K562 (cell line): ENCODE data around the gene GSG1. TPM values are rescaled to one million over a fixed set of nuclear protein-coding genes. Genes with fewer than 3 reads are reported as not detected.
A peak's percentile ranks its signal among the peaks of the same experiment; 100 is the strongest.

Experiments used
- ATAC-seq: fragments of 200-7000 bp; cut with Tn5 transposase; 3 replicates; pipeline ENCODE4 v1.9.1; 2020; ENCODE audit warnings: moderate library complexity
- BruUV-seq: library from RNA; stranded (reverse); fragments of 400-500 nt; replicated peaks from 2 replicates; lab custom pipeline; 2021; lab: Mats Ljungman, UMichigan
- CTCF ChIA-PET: fragments of 300-600 bp; formaldehyde crosslinking; extraction: SDS; loops from one replicate; lab custom pipeline; 2021; ENCODE audit warnings: low intra/inter-chr PET ratio; lab: Yijun Ruan, JAX
- POLR2A ChIA-PET: fragments of 300-600, 350-650 bp; sonication (Branson Sonifier 250); formaldehyde crosslinking; extraction: SDS; loops from one replicate; lab custom pipeline; 2021; ENCODE audit warnings: antibody characterized with exemption, inconsistent platforms; lab: Yijun Ruan, JAX
- DNase-seq, 4 experiments: peaks; one replicate each; pipeline versions ENCODE4 v3.0.0 to v3.0.0-alpha.2; 2011 to 2018; ENCODE audit warnings: low spot score in 3 of 4, mixed read lengths in 3 of 4; ENCODE audit errors: extremely low read depth in 1 of 4
- FAIRE-seq: peaks from 2 replicates; lab custom pipeline; 2011; peaks lifted over from hg19 to GRCh38; lab: Jason Lieb, UNC
- H2AFZ ChIP-seq: 2 replicates; pipeline ENCODE4 v1.6.0; 2011; ENCODE audit warnings: low read depth, low read length, control low read depth, inconsistent platforms
- H3K27ac ChIP-seq: fragments of 200-600 bp; 3 replicates; pipeline ENCODE4 v1.8.0; 2011; ENCODE audit warnings: low read depth, mild to moderate bottlenecking, control low read depth, inconsistent platforms, low read length, moderate library complexity, mixed read lengths; ENCODE audit errors: extremely low read depth
- H3K27me3 ChIP-seq, 2 experiments: fragments of 300-600 bp in 1 of 2; 2 replicates in 1 of 2; 3 replicates in 1 of 2; pipeline versions ENCODE4 v1.6.0 to v1.8.0; 2011; ENCODE audit warnings: inconsistent platforms in 2 of 2, low read length in 2 of 2, mild to moderate bottlenecking in 1 of 2, mixed read lengths in 1 of 2, moderate library complexity in 1 of 2; ENCODE audit not compliant: control insufficient read depth in 2 of 2, insufficient read depth in 2 of 2
- H3K36me3 ChIP-seq: fragments of 300-600 bp; 3 replicates; pipeline ENCODE4 v1.8.0; 2011; ENCODE audit warnings: mild to moderate bottlenecking, low read length, inconsistent platforms; ENCODE audit not compliant: control insufficient read depth, insufficient read depth
- H3K4me1 ChIP-seq, 2 experiments: fragments of 200-600 bp in 1 of 2; replicated peaks in 1 of 2; 2 replicates in 1 of 2; 3 replicates in 1 of 2; pipeline versions ENCODE4 v1.5.1 to v1.8.0; 2011; ENCODE audit warnings: inconsistent platforms in 2 of 2, low read length in 2 of 2, mild to moderate bottlenecking in 1 of 2, mixed read lengths in 1 of 2, moderate library complexity in 1 of 2; ENCODE audit not compliant: control insufficient read depth in 2 of 2, insufficient read depth in 2 of 2
- H3K4me2 ChIP-seq: 2 replicates; pipeline ENCODE4 v1.6.1; 2011; ENCODE audit warnings: low read length, control low read depth, inconsistent platforms, mixed read lengths; ENCODE audit not compliant: insufficient read depth
- H3K4me3 ChIP-seq: fragments of 200-600 bp; sonication (generic), shearing (Covaris generic); 2 replicates; pipeline ENCODE4 v1.5.1; 2016; ENCODE audit warnings: control low read depth, inconsistent platforms
- H3K79me2 ChIP-seq: fragments of 200-600 bp; 3 replicates; pipeline ENCODE4 v1.8.0; 2011; ENCODE audit warnings: low read length, inconsistent platforms; ENCODE audit not compliant: control insufficient read depth, insufficient read depth
- H3K9ac ChIP-seq, 2 experiments: 2 replicates each; pipeline versions ENCODE4 v1.6.0 to v1.6.1; 2011; ENCODE audit warnings: low read depth in 2 of 2, low read length in 2 of 2, control low read depth in 1 of 2, inconsistent platforms in 1 of 2, mild to moderate bottlenecking in 1 of 2, mixed read lengths in 1 of 2; ENCODE audit not compliant: insufficient read depth in 1 of 2
- H3K9me1 ChIP-seq: one replicate; pipeline ENCODE4 v1.6.0; 2011; ENCODE audit warnings: inconsistent platforms, mild to moderate bottlenecking, low read length, moderate library complexity; ENCODE audit not compliant: control insufficient read depth, insufficient read depth
- H3K9me3 ChIP-seq: replicated peaks from 2 replicates; pipeline ENCODE4 v1.5.1; 2011; ENCODE audit warnings: low read depth, low read length, inconsistent platforms; ENCODE audit not compliant: control insufficient read depth, insufficient read depth
- H4K20me1 ChIP-seq: replicated peaks from 2 replicates; pipeline ENCODE4 v1.6.1; 2011; ENCODE audit warnings: low read length, inconsistent platforms, mixed read lengths; ENCODE audit not compliant: control insufficient read depth, insufficient read depth
- C11orf30 ChIP-seq: fragments of 450-650 bp; IDR thresholded peaks from 2 replicates; pipeline ENCODE4 v1.6.1; 2016; ENCODE audit warnings: low read depth, mild to moderate bottlenecking
- EHMT2 ChIP-seq: fragments of 450-650 bp; IDR thresholded peaks from 2 replicates; pipeline ENCODE4 v1.6.1; 2018; ENCODE audit warnings: antibody characterized with exemption
- L3MBTL2 ChIP-seq: fragments of 450-650 bp; IDR thresholded peaks from 2 replicates; pipeline ENCODE4 v1.6.1; 2016; ENCODE audit warnings: mild to moderate bottlenecking, moderate library complexity
- MAFF ChIP-seq: IDR thresholded peaks from 2 replicates; pipeline ENCODE4 v1.6.1; 2012; ENCODE audit warnings: low read length, improper control_type of control experiment
- MAFG ChIP-seq: fragments of 450-650 bp; conservative IDR thresholded peaks from 2 replicates; pipeline ENCODE4 v1.6.1; 2016; ENCODE audit warnings: missing genetic modification characterization, missing compliant biosample characterization
- MEF2A ChIP-seq: IDR thresholded peaks from 2 replicates; pipeline ENCODE4 v1.6.1; 2011; ENCODE audit warnings: low read depth, mild to moderate bottlenecking, low read length, moderate library complexity; ENCODE audit not compliant: control insufficient read depth
- MYBL2 ChIP-seq, 2 experiments: fragments of 450-650 bp in 1 of 2; sonication (generic) in 1 of 2; formaldehyde crosslinking in 1 of 2; IDR thresholded peaks; 2 replicates each; pipeline versions ENCODE4 v1.6.1 to v1.8.1; 2017 to 2022; ENCODE audit warnings: borderline replicate concordance in 1 of 2, inconsistent platforms in 1 of 2, low read depth in 1 of 2, mild to moderate bottlenecking in 1 of 2, missing genetic modification reagents in 1 of 2, moderate library complexity in 1 of 2
- NFE2 ChIP-seq: IDR thresholded peaks from 2 replicates; pipeline ENCODE4 v1.6.1; 2014; ENCODE audit warnings: antibody characterized with exemption, low read depth
- NR3C1 ChIP-seq: sonication (generic); formaldehyde crosslinking; IDR thresholded peaks from 2 replicates; pipeline ENCODE4 v1.8.1; 2022; ENCODE audit warnings: missing genetic modification reagents
- PCBP2 ChIP-seq: fragments of 200-400 bp; formaldehyde crosslinking; IDR thresholded peaks from 2 replicates; pipeline ENCODE4 v1.6.1; 2018; ENCODE audit warnings: low read length, low read depth, mild to moderate bottlenecking, moderate library complexity; ENCODE audit not compliant: poor library complexity, severe bottlenecking
- TFAM ChIP-seq: fragments of 250-450 bp; sonication (Bioruptor Pico); conservative IDR thresholded peaks from 2 replicates; pipeline ENCODE4 v1.5.0; 2021; ENCODE audit warnings: mild to moderate bottlenecking, moderate library complexity
- ZNF217 ChIP-seq: sonication (generic); formaldehyde crosslinking; IDR thresholded peaks from 2 replicates; pipeline ENCODE4 v1.8.0; 2022; ENCODE audit warnings: mild to moderate bottlenecking, missing genetic modification reagents
- ZNF316 ChIP-seq: fragments of 450-650 bp; IDR thresholded peaks from 2 replicates; pipeline ENCODE4 v1.6.1; 2016
- WGBS: fragments of 100-300 bp; shearing (Covaris generic); methylation state at CpG from one replicate; pipeline ENCODE4 v1.1.6; 2016; ENCODE audit warnings: low coverage, mixed read lengths; ENCODE audit not compliant: insufficient coverage; ENCODE audit errors: missing lambda C conversion rate; 5-methylcytosine and 5-hydroxymethylcytosine counted together
- in situ Hi-C: fragments of 300-500 bp; cut with MboI; formaldehyde crosslinking; loops from 4 replicates; pipeline ENCODE4 v1.15.0; 2018; ENCODE audit warnings: inconsistent platforms, mixed read lengths
- intact Hi-C: fragments of 100-400 bp; cut with micrococcal nuclease; formaldehyde crosslinking; loops from 2 replicates; pipeline ENCODE4 v1.14.2; 2022
- polyA plus RNA-seq, 8 experiments: library from polyadenylated mRNA; depleted of rRNA in 4 of 8; stranded (reverse) in 5 of 8; unstranded in 3 of 8; fragments of >200 nt; fragmentation: Nextera tagmentation in 2 of 8; fragmentation: Illumina TruSeq in 1 of 8; extraction: Ambion mirVana in 2 of 8; extraction: Trizol in 1 of 8; gene quantifications; 2 replicates each; pipeline versions ENCODE4 v1.2.1 to v1.2.3, GENCODE V29; 2011 to 2014; ENCODE audit warnings: inconsistent platforms in 1 of 8, missing spikeins in 1 of 8
- total RNA-seq, 7 experiments: library from RNA; depleted of rRNA in 6 of 7; stranded (reverse); fragments of >200 nt in 6 of 7; fragmentation: Illumina TruSeq in 2 of 7; extraction: Trizol in 2 of 7; gene quantifications; 2 replicates each; pipeline versions ENCODE4 v1.2.1 to v1.2.3, GENCODE V29; 2011 to 2021; ENCODE audit warnings: low replicate concordance in 1 of 7

The GSG1 gene
- total and polyA plus RNA-seq, 9 of the 15 experiments (the other 6 are each of a cell fraction or from before 2014, with no cell fraction given): not detected

- POLR2A ChIA-PET: no interaction called here
Measured at GRCh38 chr12:13071305-13072280, 31.9 kb downstream of the GSG1 start.

More at GRCh38 chr12:13071305-13072280, 31.9 kb downstream of the GSG1 start:
- H3K9ac ChIP-seq: no peak overlapping the region
- H3K9me3 ChIP-seq: no peaks in the 10 kb centered on the region
- no peaks in the 10 kb centered on the region for H3K9me1 ChIP-seq
- H4K20me1 ChIP-seq: no peaks in the 10 kb centered on the region
- FAIRE-seq (peak; percentile 35), ATAC-seq (peak; percentile 41; the same call in 2 of the 3 replicates), DNase-seq (peak in 2 of 4 experiments; percentile 9 to 11)
- no peaks in the 10 kb centered on the region for H3K27me3 ChIP-seq
- CTCF ChIA-PET: no interaction called here
- TF ChIP-seq ZNF217 (CRISPR knock-in tag) (no peak), MYBL2 (IDR thresholded peaks at IDR 0.05; ENCODE audit: low read depth) (no peak), MYBL2 (CRISPR knock-in tag; IDR thresholded peaks at IDR 0.05; ENCODE audit: borderline replicate concordance) (no peak), L3MBTL2 (0 out of 2 replicates have a peak, but pooled peaks have one; percentile 19), TFAM (CRISPR knock-in tag) (no peak), MAFG (tag) (peak; percentile 51; the same call in 1 of the 2 replicates), MAFF (peak; percentile 18; the same call in 1 of the 2 replicates), PCBP2 (no peak), NFE2 (peak; percentile 73), ZNF316 (peak; percentile 86), EHMT2 (no peak), MEF2A (no peak), C11orf30 (peak; percentile 80), NR3C1 (CRISPR knock-in tag) (no peak)
- no peak overlapping the region for H3K4me3 ChIP-seq
- WGBS: 27% methylated on average over 10 of the region's 10 CpGs
- no peak overlapping the region for H3K27ac ChIP-seq
- intact Hi-C loops (no loop called here), in situ Hi-C loops (no loop called here)
- no peak overlapping the region; the same call in 1 of the 2 replicates for H3K4me2 ChIP-seq
- peaks cover 0 to 6% of the 10 kb centered on the region in 2 experiments; a peak in 2 of 5 replicates for H3K4me1 ChIP-seq
- H3K36me3 ChIP-seq: no peaks in the 10 kb centered on the region
- BruUV-seq: no TSS peak
- no peak overlapping the region for H2AFZ ChIP-seq
- H3K79me2 ChIP-seq: no peaks in the 10 kb centered on the region
